Heart left ventricle (tissue), 13 donors: Measurements from ENCODE around the gene RBBP8.

ENCODE experiments used
- CTCF ChIP-seq, 12 donors: fragments of 200-600 bp; sonication (generic) in 4 of 12; IDR thresholded peaks; one replicate each; pipeline versions ENCODE4 v1.5.0 to v1.8.0; 2018 to 2022; ENCODE audit warnings: antibody characterized with exemption in 12 of 12, mild to moderate bottlenecking in 5 of 12
- POLR2A ChIP-seq, 2 donors: fragments of 450-650 bp; IDR thresholded peaks; one replicate each; pipeline ENCODE4 v1.6.1; 2017; ENCODE audit warnings: antibody characterized with exemption in 2 of 2, mild to moderate bottlenecking in 2 of 2, moderate library complexity in 2 of 2
- donor health status: ischemic (EF 13 %, LVEDD 7.1; RV severe dilation, severe dysfunction).
- donor health status: DM: no; HTN: yes; CAD: no.
- donor health status: DM: no; HTN: no; CAD: no.
- donor health status: ischemic (EF 25% LVEDD 6.9; RV normal size, moderate dysfunction).
- donor health status: ischemic (EF 25% LVEDD 5.7; RV mildly dilated, moderate dysfunction).
- donor health status: ischemic (EF 35%, LVEDD 5.7; RV mildly dilated, moderate dysfunction).
- donor health status: nonischemic (EF 11% LVEDD 7.7; RV severe dilation, severe dysfunction).
- donor health status: DM: yes; HTN: yes; CAD: no.
- donor health status: PGD.
- donor health status: ischemic (EF 29% LVEDD 5.4; RV normal size, mild dysfunction).
- donor health status: nonischemic (EF 23%, LVEDD 6.1; RV moderate dilation, normal function).

DNA sequence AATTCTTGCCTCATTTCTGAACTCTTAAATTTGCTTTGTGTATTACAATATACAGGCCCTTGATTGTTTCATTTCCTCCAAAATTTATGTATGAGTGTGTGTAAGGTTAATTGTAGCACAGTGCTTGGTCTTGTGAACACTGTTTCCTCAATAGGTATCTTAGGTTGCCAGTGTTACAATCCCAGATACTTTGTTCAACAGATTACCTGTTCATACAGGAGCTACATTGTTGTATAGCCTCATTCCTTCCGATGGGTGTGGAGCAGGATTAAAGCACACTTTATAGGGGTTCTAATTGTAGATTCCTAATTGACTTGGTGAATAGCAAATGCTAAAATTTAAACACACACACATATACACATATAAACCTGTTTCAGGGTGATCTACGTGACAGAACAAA is 10.7 kb downstream of the RBBP8 start:
- no peak for TF ChIP-seq POLR2A (IDR thresholded peaks at IDR 0.05)
- TF ChIP-seq CTCF (IDR thresholded peaks at IDR 0.05): no peak
